Natural killer cell (primary cell): ENCODE measurements around the gene NUB1. TPM values are rescaled to one million over a fixed set of nuclear protein-coding genes. Genes with fewer than 3 reads are reported as not detected.

ENCODE experiments used
- ATAC-seq, 3 donors: fragments of 150-1000 bp in 2 of 3; fragments of 200-7000 bp in 1 of 3; cut with Tn5 transposase; 1 replicate in 1 of 3; 2 replicates in 2 of 3; pipeline ENCODE4 v1.10.0; 2021; ENCODE audit warnings: mild to moderate bottlenecking in 2 of 3, moderate library complexity in 2 of 3
- DNase-seq, 2 donors: peaks; one replicate each; pipeline versions ENCODE4 v3.0.0 to v3.0.0-alpha.2; 2013 to 2021; ENCODE audit warnings: mixed read lengths in 1 of 2
- H3K27ac ChIP-seq: one replicate; pipeline ENCODE4 v1.5.1; 2013; ENCODE audit warnings: mild to moderate bottlenecking, low read length
- H3K27me3 ChIP-seq: one replicate; pipeline ENCODE4 v1.6.1; 2013; ENCODE audit warnings: low read length; ENCODE audit not compliant: control insufficient read depth, insufficient read depth
- H3K36me3 ChIP-seq: one replicate; pipeline ENCODE4 v1.6.1; 2013; ENCODE audit warnings: low read length; ENCODE audit not compliant: control insufficient read depth, insufficient read depth
- H3K4me1 ChIP-seq: one replicate; pipeline ENCODE4 v1.6.1; 2013; ENCODE audit warnings: low read length; ENCODE audit not compliant: control insufficient read depth, insufficient read depth
- H3K4me3 ChIP-seq: one replicate; pipeline ENCODE4 v1.5.1; 2013; ENCODE audit warnings: low read length
- H3K9me3 ChIP-seq: one replicate; pipeline ENCODE4 v1.6.1; 2013; ENCODE audit warnings: low read length; ENCODE audit not compliant: control insufficient read depth, insufficient read depth
- H3K27ac Mint-ChIP-seq, 2 donors: one replicate each; pipeline ENCODE4 v1.8.0; 2022; ENCODE audit warnings: mild to moderate bottlenecking in 2 of 2, mixed read lengths in 2 of 2, moderate library complexity in 1 of 2
- H3K27me3 Mint-ChIP-seq, 2 donors: one replicate each; pipeline ENCODE4 v1.8.0; 2022; ENCODE audit warnings: low read depth in 2 of 2, mixed read lengths in 2 of 2
- H3K36me3 Mint-ChIP-seq: one replicate; pipeline ENCODE4 v1.8.0; 2022; ENCODE audit warnings: mixed read lengths
- H3K4me1 Mint-ChIP-seq, 2 donors: one replicate each; pipeline ENCODE4 v1.8.0; 2022; ENCODE audit warnings: mixed read lengths in 2 of 2
- H3K4me3 Mint-ChIP-seq: one replicate; pipeline ENCODE4 v1.8.0; 2022; ENCODE audit warnings: mild to moderate bottlenecking, moderate library complexity, mixed read lengths
- H3K9me3 Mint-ChIP-seq, 2 donors: one replicate each; pipeline ENCODE4 v1.8.0; 2022; ENCODE audit warnings: mixed read lengths in 2 of 2
- CTCF ChIP-seq: fragments of 200-600 bp; IDR thresholded peaks from one replicate; pipeline ENCODE4 v1.8.0; 2022; ENCODE audit warnings: antibody characterized with exemption
- WGBS: methylation state at CpG from one replicate; pipeline ENCODE4 v1.1.7; 2013; ENCODE audit warnings: missing lambda C conversion rate; ENCODE audit not compliant: insufficient coverage; 5-methylcytosine and 5-hydroxymethylcytosine counted together
- intact Hi-C: fragments of 100-400 bp; cut with micrococcal nuclease; formaldehyde crosslinking; loops from one replicate; pipeline ENCODE4 v1.14.2; 2022
- total RNA-seq, 4 donors: library from RNA; stranded (reverse); fragments of 120-200 nt in 1 of 4; gene quantifications; one replicate each; pipeline versions ENCODE4 v1.2.3 to v1.2.4, GENCODE V29; 2013 to 2022

The NUB1 gene, protein sequence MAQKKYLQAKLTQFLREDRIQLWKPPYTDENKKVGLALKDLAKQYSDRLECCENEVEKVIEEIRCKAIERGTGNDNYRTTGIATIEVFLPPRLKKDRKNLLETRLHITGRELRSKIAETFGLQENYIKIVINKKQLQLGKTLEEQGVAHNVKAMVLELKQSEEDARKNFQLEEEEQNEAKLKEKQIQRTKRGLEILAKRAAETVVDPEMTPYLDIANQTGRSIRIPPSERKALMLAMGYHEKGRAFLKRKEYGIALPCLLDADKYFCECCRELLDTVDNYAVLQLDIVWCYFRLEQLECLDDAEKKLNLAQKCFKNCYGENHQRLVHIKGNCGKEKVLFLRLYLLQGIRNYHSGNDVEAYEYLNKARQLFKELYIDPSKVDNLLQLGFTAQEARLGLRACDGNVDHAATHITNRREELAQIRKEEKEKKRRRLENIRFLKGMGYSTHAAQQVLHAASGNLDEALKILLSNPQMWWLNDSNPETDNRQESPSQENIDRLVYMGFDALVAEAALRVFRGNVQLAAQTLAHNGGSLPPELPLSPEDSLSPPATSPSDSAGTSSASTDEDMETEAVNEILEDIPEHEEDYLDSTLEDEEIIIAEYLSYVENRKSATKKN
- 100 to 1,000 TPM; 110 to 113 (median 111) TPM for total RNA-seq
- 122 TPM for total RNA-seq (2013)

- Histone ChIP-seq H3K4me1 (peaks cover 27% of the 10 kb centered on the region), H3K9me3 (peaks cover 5% of the 10 kb centered on the region), H3K36me3 (peaks cover 17% of the 10 kb centered on the region), H3K27me3 (no peaks in the 10 kb centered on the region), H3K4me3 (peak within 1 kb of the TSS; percentile 95), H3K27ac (peak within 1 kb of the TSS; percentile 91)
- intact Hi-C loops, result loop anchor here (1.0 to 10.0 kb wide), 4 partner anchors 9 to 259 kb away; partner anchors contain the start of genes ABCF2, FASTK, RHEB and TMUB1
- no peak for TF ChIP-seq CTCF
- ATAC-seq (peak; percentile 91 to 98 (median 93)), DNase-seq (peak; percentile 93 to 97)
- H3K27ac Mint-ChIP-seq, result peak within 1 kb of the TSS; percentile 91 to 96
- H3K4me3 Mint-ChIP-seq, result peak within 1 kb of the TSS; percentile 95
- 6% methylated on average over 72 of the region's 72 CpGs for WGBS
- peaks cover 14 to 25% of the 10 kb centered on the region in 2 donors for H3K4me1 Mint-ChIP-seq
- no peaks in the 10 kb centered on the region for H3K27me3 Mint-ChIP-seq
- peaks cover 7% of the 10 kb centered on the region for H3K36me3 Mint-ChIP-seq
- no peaks in the 10 kb centered on the region for H3K9me3 Mint-ChIP-seq
Observed at GRCh38 chr7:151341357-151342101, at the start of gene NUB1. TSS of gene NUB1 (plus strand) at chr7:151341812. CDS start at chr7:151345350, 3,538 bp downstream.

GRCh38 chr7:151292850-151293249 is 48.8 kb upstream of the NUB1 start:
- Histone ChIP-seq H3K4me3 (no peak overlapping the region), H3K27ac (no peak overlapping the region), H3K9me3 (peaks cover 10% of the 10 kb centered on the region), H3K27me3 (no peaks in the 10 kb centered on the region), H3K4me1 (no peaks in the 10 kb centered on the region), H3K36me3 (no peaks in the 10 kb centered on the region)
- TF ChIP-seq CTCF, result no peak
- 91% methylated on average over 2 of the region's 3 CpGs for WGBS
- ATAC-seq (no peak), DNase-seq (no peak)
- Mint-ChIP-seq H3K4me1 (no peaks in the 10 kb centered on the region), H3K27ac (no peak overlapping the region), H3K36me3 (no peaks in the 10 kb centered on the region), H3K9me3 (peaks cover 3 to 5% of the 10 kb centered on the region in 2 donors), H3K4me3 (no peak overlapping the region), H3K27me3 (peaks cover 13 to 18% of the 10 kb centered on the region in 2 donors)
- intact Hi-C loops, result no loop called here

- WGBS, result 47% methylated on average over 1 of the region's 3 CpGs
- DNase-seq, result no peak
- Histone ChIP-seq H3K27ac (no peak overlapping the region), H3K4me3 (no peak overlapping the region), H3K4me1 (no peaks in the 10 kb centered on the region), H3K9me3 (peaks cover 10% of the 10 kb centered on the region), H3K36me3 (no peaks in the 10 kb centered on the region), H3K27me3 (no peaks in the 10 kb centered on the region)
- peaks cover 21 to 29% of the 10 kb centered on the region in 2 donors for H3K27me3 Mint-ChIP-seq
- intact Hi-C loops, result no loop called here
- no peak for TF ChIP-seq CTCF
- peaks cover 3 to 5% of the 10 kb centered on the region in 2 donors for H3K9me3 Mint-ChIP-seq
- no peak overlapping the region for H3K27ac Mint-ChIP-seq
- H3K36me3 Mint-ChIP-seq, result no peaks in the 10 kb centered on the region
- no peak for ATAC-seq
- no peak overlapping the region for H3K4me3 Mint-ChIP-seq
- H3K4me1 Mint-ChIP-seq, result no peaks in the 10 kb centered on the region
Observed at GRCh38 chr7:151296202-151296992, 45.2 kb upstream of the NUB1 start.
